ENCODE results near the gene CDH18.
"Not testable (repeated sequence)": the region's sequence is repeated elsewhere in the genome, so short reads cannot be mapped to it uniquely, and the experiment has no call there.

The CDH18 gene

GRCh38 chr5:19855031-19855430 lies 133.0 kb downstream of the CDH18 start:
- WGBS (ENCODE audit: extremely low coverage, insufficient coverage, low lambda C conversion rate) = no CpG with 5 or more reads among the region's 4 CpGs
- no peaks in the 10 kb centered on the region for H3K36me3 ChIP-seq (ENCODE audit: control insufficient read depth, insufficient read depth, low read length)
- H3K79me1 ChIP-seq (ENCODE audit: low read length) = no peaks in the 10 kb centered on the region
- H2BK15ac ChIP-seq (replicated peaks; ENCODE audit: low read depth) = no peak overlapping the region
- H3K9ac ChIP-seq (ENCODE audit: low read length) = no peak overlapping the region
- H3K27me3 ChIP-seq (ENCODE audit: insufficient read depth, low read length, poor library complexity) = no peaks in the 10 kb centered on the region
- no peak overlapping the region for H3K56ac ChIP-seq (ENCODE audit: low read length)
- no peaks in the 10 kb centered on the region for H3K4me1 ChIP-seq (ENCODE audit: control insufficient read depth, low read depth, low read length)
- no peak overlapping the region for H3K4ac ChIP-seq (ENCODE audit: low read depth, low read length)
- no peak overlapping the region for H3K4me2 ChIP-seq (ENCODE audit: low read length)
- H2BK120ac ChIP-seq (ENCODE audit: low read depth, low read length) = no peak overlapping the region
- no peak for DNase-seq
- no peak overlapping the region for H3K4me3 ChIP-seq (ENCODE audit: low read length)
- no peak overlapping the region for H3K18ac ChIP-seq (ENCODE audit: low read length)
- H2AK5ac ChIP-seq (ENCODE audit: low read length) = no peak overlapping the region
- H4K5ac ChIP-seq (ENCODE audit: low read length) = no peak overlapping the region
- H3K23ac ChIP-seq (ENCODE audit: low read length) = no peak overlapping the region
- H3K79me2 ChIP-seq (ENCODE audit: control insufficient read depth, insufficient read depth, low read length) = no peaks in the 10 kb centered on the region
- no peak overlapping the region for H4K8ac ChIP-seq (ENCODE audit: low read depth, low read length)
- no peak overlapping the region for H3K27ac ChIP-seq (ENCODE audit: low read depth, low read length)
- no peak overlapping the region for H2BK5ac ChIP-seq (ENCODE audit: low read length)

- no peaks in the 10 kb centered on the region for H3K4me1 ChIP-seq (ENCODE audit: control insufficient read depth, low read depth, low read length)
- no peaks in the 10 kb centered on the region for H3K79me1 ChIP-seq (ENCODE audit: low read length)
- no CpG with 5 or more reads among the region's 4 CpGs for WGBS (ENCODE audit: extremely low coverage, insufficient coverage, low lambda C conversion rate)
- H4K5ac ChIP-seq (ENCODE audit: low read length) = no peak overlapping the region
- no peak overlapping the region for H2BK120ac ChIP-seq (ENCODE audit: low read depth, low read length)
- no peak overlapping the region for H2AK5ac ChIP-seq (ENCODE audit: low read length)
- H4K8ac ChIP-seq (ENCODE audit: low read depth, low read length) = no peak overlapping the region
- no peak overlapping the region for H3K4me3 ChIP-seq (ENCODE audit: low read length)
- no peak overlapping the region for H3K27ac ChIP-seq (ENCODE audit: low read depth, low read length)
- no peak overlapping the region for H2BK5ac ChIP-seq (ENCODE audit: low read length)
- no peak overlapping the region for H3K4me2 ChIP-seq (ENCODE audit: low read length)
- no peak overlapping the region for H3K23ac ChIP-seq (ENCODE audit: low read length)
- H3K27me3 ChIP-seq (ENCODE audit: insufficient read depth, low read length, poor library complexity) = no peaks in the 10 kb centered on the region
- H3K36me3 ChIP-seq (ENCODE audit: control insufficient read depth, insufficient read depth, low read length) = no peaks in the 10 kb centered on the region
- H3K9ac ChIP-seq (ENCODE audit: low read length) = no peak overlapping the region
- no peak overlapping the region for H3K56ac ChIP-seq (ENCODE audit: low read length)
- peak; percentile 17 for DNase-seq
- H2BK15ac ChIP-seq (replicated peaks; ENCODE audit: low read depth) = no peak overlapping the region
- H3K4ac ChIP-seq (ENCODE audit: low read depth, low read length) = no peak overlapping the region
- H3K79me2 ChIP-seq (ENCODE audit: control insufficient read depth, insufficient read depth, low read length) = no peaks in the 10 kb centered on the region
- no peak overlapping the region for H3K18ac ChIP-seq (ENCODE audit: low read length)
Measured at GRCh38 chr5:19853616-19854240, 134.3 kb downstream of the CDH18 start.

GRCh38 chr5:19837536-19838174 lies 150.3 kb downstream of the CDH18 start:
- Histone ChIP-seq H3K4me3 (ENCODE audit: low read length) (no peak overlapping the region), H2BK15ac (replicated peaks; ENCODE audit: low read depth) (no peak overlapping the region), H3K18ac (ENCODE audit: low read length) (no peak overlapping the region), H3K79me1 (ENCODE audit: low read length) (no peaks in the 10 kb centered on the region), H4K8ac (ENCODE audit: low read depth, low read length) (no peak overlapping the region), H3K27me3 (ENCODE audit: insufficient read depth, low read length, poor library complexity) (no peaks in the 10 kb centered on the region), H3K36me3 (ENCODE audit: control insufficient read depth, insufficient read depth, low read length) (no peaks in the 10 kb centered on the region), H2AK5ac (ENCODE audit: low read length) (no peak overlapping the region), H3K9ac (ENCODE audit: low read length) (no peak overlapping the region), H3K27ac (ENCODE audit: low read depth, low read length) (no peak overlapping the region), H3K4me1 (ENCODE audit: control insufficient read depth, low read depth, low read length) (no peaks in the 10 kb centered on the region), H3K4ac (ENCODE audit: low read depth, low read length) (no peak overlapping the region), H2BK120ac (ENCODE audit: low read depth, low read length) (no peak overlapping the region), H3K4me2 (ENCODE audit: low read length) (no peak overlapping the region), H3K23ac (ENCODE audit: low read length) (no peak overlapping the region), H3K79me2 (ENCODE audit: control insufficient read depth, insufficient read depth, low read length) (no peaks in the 10 kb centered on the region), H4K5ac (ENCODE audit: low read length) (no peak overlapping the region), H3K56ac (ENCODE audit: low read length) (no peak overlapping the region), H2BK5ac (ENCODE audit: low read length) (no peak overlapping the region)
- no CpG with 5 or more reads among the region's 6 CpGs for WGBS (ENCODE audit: extremely low coverage, insufficient coverage, low lambda C conversion rate)
- no peak for DNase-seq

GRCh38 chr5:19835442-19835841 lies 152.6 kb downstream of the CDH18 start:
- Histone ChIP-seq H3K18ac (ENCODE audit: low read length) (no peak overlapping the region), H3K4me1 (ENCODE audit: control insufficient read depth, low read depth, low read length) (no peaks in the 10 kb centered on the region), H2BK120ac (ENCODE audit: low read depth, low read length) (no peak overlapping the region), H4K8ac (ENCODE audit: low read depth, low read length) (no peak overlapping the region), H3K23ac (ENCODE audit: low read length) (no peak overlapping the region), H3K56ac (ENCODE audit: low read length) (no peak overlapping the region), H3K79me2 (ENCODE audit: control insufficient read depth, insufficient read depth, low read length) (no peaks in the 10 kb centered on the region), H3K27me3 (ENCODE audit: insufficient read depth, low read length, poor library complexity) (no peaks in the 10 kb centered on the region), H4K5ac (ENCODE audit: low read length) (no peak overlapping the region), H3K9ac (ENCODE audit: low read length) (no peak overlapping the region), H3K4ac (ENCODE audit: low read depth, low read length) (no peak overlapping the region), H3K4me3 (ENCODE audit: low read length) (no peak overlapping the region), H3K36me3 (ENCODE audit: control insufficient read depth, insufficient read depth, low read length) (no peaks in the 10 kb centered on the region), H3K4me2 (ENCODE audit: low read length) (no peak overlapping the region), H2BK5ac (ENCODE audit: low read length) (no peak overlapping the region), H3K27ac (ENCODE audit: low read depth, low read length) (no peak overlapping the region), H3K79me1 (ENCODE audit: low read length) (no peaks in the 10 kb centered on the region), H2AK5ac (ENCODE audit: low read length) (no peak overlapping the region), H2BK15ac (replicated peaks; ENCODE audit: low read depth) (no peak overlapping the region)
- WGBS (ENCODE audit: extremely low coverage, insufficient coverage, low lambda C conversion rate) = no CpG with 5 or more reads among the region's 1 CpG
- no peak for DNase-seq

- H3K27me3 ChIP-seq (ENCODE audit: insufficient read depth, low read length, poor library complexity); H3K56ac ChIP-seq (ENCODE audit: low read length); H3K23ac ChIP-seq (ENCODE audit: low read length); H2BK120ac ChIP-seq (ENCODE audit: low read depth, low read length); H3K36me3 ChIP-seq (ENCODE audit: control insufficient read depth, insufficient read depth, low read length); H3K4me1 ChIP-seq (ENCODE audit: control insufficient read depth, low read depth, low read length); H3K4me2 ChIP-seq (ENCODE audit: low read length); H4K5ac ChIP-seq (ENCODE audit: low read length); H3K79me1 ChIP-seq (ENCODE audit: low read length); H3K18ac ChIP-seq (ENCODE audit: low read length); H3K27ac ChIP-seq (ENCODE audit: low read depth, low read length); H3K4me3 ChIP-seq (ENCODE audit: low read length); H4K8ac ChIP-seq (ENCODE audit: low read depth, low read length); H2BK5ac ChIP-seq (ENCODE audit: low read length); DNase-seq; H3K4ac ChIP-seq (ENCODE audit: low read depth, low read length); H2AK5ac ChIP-seq (ENCODE audit: low read length); H2BK15ac ChIP-seq (replicated peaks; ENCODE audit: low read depth); H3K9ac ChIP-seq (ENCODE audit: low read length); H3K79me2 ChIP-seq (ENCODE audit: control insufficient read depth, insufficient read depth, low read length): not testable (repeated sequence)
- no CpG with 5 or more reads among the region's 4 CpGs for WGBS (ENCODE audit: extremely low coverage, insufficient coverage, low lambda C conversion rate)
Measured at GRCh38 chr5:19812720-19813119, 175.3 kb downstream of the CDH18 start.

- no peaks in the 10 kb centered on the region for H3K27me3 ChIP-seq (ENCODE audit: insufficient read depth, low read length, poor library complexity)
- no peaks in the 10 kb centered on the region for H3K36me3 ChIP-seq (ENCODE audit: control insufficient read depth, insufficient read depth, low read length)
- no peak overlapping the region for H3K23ac ChIP-seq (ENCODE audit: low read length)
- no peaks in the 10 kb centered on the region for H3K79me1 ChIP-seq (ENCODE audit: low read length)
- H3K4me3 ChIP-seq (ENCODE audit: low read length) = no peak overlapping the region
- no peak overlapping the region for H3K4me2 ChIP-seq (ENCODE audit: low read length)
- H3K4ac ChIP-seq (ENCODE audit: low read depth, low read length) = no peak overlapping the region
- DNase-seq = no peak
- H2BK15ac ChIP-seq (replicated peaks; ENCODE audit: low read depth) = no peak overlapping the region
- no CpG with 5 or more reads among the region's 1 CpG for WGBS (ENCODE audit: extremely low coverage, insufficient coverage, low lambda C conversion rate)
- H2AK5ac ChIP-seq (ENCODE audit: low read length) = no peak overlapping the region
- H3K56ac ChIP-seq (ENCODE audit: low read length) = no peak overlapping the region
- H3K18ac ChIP-seq (ENCODE audit: low read length) = no peak overlapping the region
- H4K8ac ChIP-seq (ENCODE audit: low read depth, low read length) = no peak overlapping the region
- H3K27ac ChIP-seq (ENCODE audit: low read depth, low read length) = no peak overlapping the region
- no peaks in the 10 kb centered on the region for H3K4me1 ChIP-seq (ENCODE audit: control insufficient read depth, low read depth, low read length)
- no peak overlapping the region for H4K5ac ChIP-seq (ENCODE audit: low read length)
- no peak overlapping the region for H3K9ac ChIP-seq (ENCODE audit: low read length)
- no peaks in the 10 kb centered on the region for H3K79me2 ChIP-seq (ENCODE audit: control insufficient read depth, insufficient read depth, low read length)
- H2BK120ac ChIP-seq (ENCODE audit: low read depth, low read length) = no peak overlapping the region
- no peak overlapping the region for H2BK5ac ChIP-seq (ENCODE audit: low read length)
Measured at GRCh38 chr5:19806756-19807155, 181.2 kb downstream of the CDH18 start.
